DOHH2 (cell line): ENCODE measurements around the gene ISOC2.

ENCODE experiments used
- H3F3A ChIP-seq: fragments of 200-600 bp; sonication (generic), shearing (Covaris generic); 2 replicates; pipeline ENCODE4 v1.6.0; 2016; ENCODE audit warnings: antibody characterized with exemption, mild to moderate bottlenecking; ENCODE audit not compliant: control insufficient read depth, insufficient read depth
- H3K27ac ChIP-seq: fragments of 200-600 bp; sonication (generic); 2 replicates; pipeline ENCODE4 v1.5.1; 2014; ENCODE audit warnings: low read depth, mild to moderate bottlenecking, low read length, moderate library complexity
- H3K27me3 ChIP-seq: fragments of 200-600 bp; sonication (generic); 2 replicates; pipeline ENCODE4 v1.6.1; 2014; ENCODE audit warnings: mild to moderate bottlenecking, low read length, mixed read lengths; ENCODE audit not compliant: control insufficient read depth
- H3K36me3 ChIP-seq: fragments of 200-600 bp; sonication (generic); 2 replicates; pipeline ENCODE4 v1.6.1; 2014; ENCODE audit warnings: mild to moderate bottlenecking, low read length, moderate library complexity, mixed read lengths; ENCODE audit not compliant: control insufficient read depth
- H3K4me1 ChIP-seq: fragments of 200-600 bp; sonication (generic); 2 replicates; pipeline ENCODE4 v1.6.1; 2014; ENCODE audit warnings: mild to moderate bottlenecking, low read length, mixed read lengths; ENCODE audit not compliant: control insufficient read depth
- H3K4me2 ChIP-seq: fragments of 200-600 bp; sonication (generic); 2 replicates; pipeline ENCODE4 v1.6.0; 2014; ENCODE audit warnings: mild to moderate bottlenecking, low read length, moderate library complexity
- H3K4me3 ChIP-seq: fragments of 200-600 bp; sonication (generic); 2 replicates; pipeline ENCODE4 v1.5.1; 2014; ENCODE audit warnings: mild to moderate bottlenecking, low read length, mixed read lengths
- H3K79me2 ChIP-seq: fragments of 200-600 bp; sonication (generic); 2 replicates; pipeline ENCODE4 v1.6.1; 2014; ENCODE audit warnings: mild to moderate bottlenecking, low read length, mixed read lengths; ENCODE audit not compliant: control insufficient read depth
- H3K9me2 ChIP-seq: fragments of 200-600 bp; sonication (generic); replicated peaks from 2 replicates; pipeline ENCODE4 v1.6.1; 2014; ENCODE audit warnings: mild to moderate bottlenecking, low read length, mixed read lengths; ENCODE audit not compliant: control insufficient read depth
- H3K9me3 ChIP-seq: fragments of 200-600 bp; sonication (generic); 2 replicates; pipeline ENCODE4 v1.6.1; 2014; ENCODE audit warnings: antibody characterized with exemption, low read length, mixed read lengths; ENCODE audit not compliant: control insufficient read depth, insufficient read depth
- H4K20me1 ChIP-seq: fragments of 200-600 bp; sonication (generic); 2 replicates; pipeline ENCODE4 v1.6.0; 2014; ENCODE audit warnings: low read depth, mild to moderate bottlenecking, antibody characterized with exemption, low read length, moderate library complexity; ENCODE audit not compliant: control insufficient read depth, insufficient read depth
- EZH2phosphoT487 ChIP-seq: fragments of 200-600 bp; sonication (generic); IDR thresholded peaks from 2 replicates; pipeline ENCODE4 v1.6.1; 2017; ENCODE audit warnings: borderline replicate concordance, mild to moderate bottlenecking, antibody characterized with exemption, low read length, moderate library complexity, mixed read lengths
- TF ChIP-seq, protein P1 (sequence below): fragments of 200-600 bp; sonication (generic); IDR thresholded peaks from one replicate; pipeline ENCODE4 v1.5.1; 2014; ENCODE audit warnings: antibody characterized with exemption, mild to moderate bottlenecking, low read depth, low read length; ENCODE audit not compliant: poor library complexity, severe bottlenecking

Gene ISOC2

DNA sequence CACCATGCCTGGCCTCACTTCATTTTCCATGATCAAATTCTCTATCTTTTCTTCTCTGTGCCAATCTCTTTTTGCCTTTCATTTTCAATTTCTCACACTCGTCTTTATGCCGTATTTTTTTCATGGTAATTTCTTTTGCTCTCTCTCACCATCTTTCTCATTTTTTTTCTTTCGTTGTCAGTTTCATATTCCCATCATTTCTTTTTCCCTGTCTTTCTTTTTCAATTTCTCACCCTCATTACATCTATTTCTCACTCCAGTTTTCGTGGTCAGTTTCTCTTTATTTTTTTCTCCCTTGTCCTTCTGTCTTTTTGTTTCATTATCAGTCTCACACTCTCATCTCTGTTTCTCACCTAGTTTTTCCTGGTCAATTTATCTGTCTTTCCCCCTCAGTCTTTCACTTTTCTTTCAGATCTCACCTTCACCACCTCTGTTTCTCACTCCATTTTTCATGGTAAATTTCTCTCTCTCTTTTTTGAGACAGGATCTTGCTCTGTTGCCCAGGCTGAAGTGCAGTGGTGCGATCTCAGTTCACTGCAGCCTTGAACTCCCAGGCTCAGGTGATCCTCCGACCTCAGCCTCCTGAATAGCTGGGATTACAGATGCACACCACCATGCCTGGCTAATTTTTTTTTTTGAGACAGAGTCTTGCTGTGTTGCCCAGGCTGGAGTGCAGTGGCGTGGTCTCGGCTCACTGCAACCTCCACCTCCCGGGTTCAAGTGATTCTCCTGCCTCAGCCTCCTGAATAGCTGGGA is 40.9 kb upstream of the ISOC2 start:
- Histone ChIP-seq H3K79me2 (no peaks in the 10 kb centered on the region), H3K4me2 (no peak overlapping the region)

DNA sequence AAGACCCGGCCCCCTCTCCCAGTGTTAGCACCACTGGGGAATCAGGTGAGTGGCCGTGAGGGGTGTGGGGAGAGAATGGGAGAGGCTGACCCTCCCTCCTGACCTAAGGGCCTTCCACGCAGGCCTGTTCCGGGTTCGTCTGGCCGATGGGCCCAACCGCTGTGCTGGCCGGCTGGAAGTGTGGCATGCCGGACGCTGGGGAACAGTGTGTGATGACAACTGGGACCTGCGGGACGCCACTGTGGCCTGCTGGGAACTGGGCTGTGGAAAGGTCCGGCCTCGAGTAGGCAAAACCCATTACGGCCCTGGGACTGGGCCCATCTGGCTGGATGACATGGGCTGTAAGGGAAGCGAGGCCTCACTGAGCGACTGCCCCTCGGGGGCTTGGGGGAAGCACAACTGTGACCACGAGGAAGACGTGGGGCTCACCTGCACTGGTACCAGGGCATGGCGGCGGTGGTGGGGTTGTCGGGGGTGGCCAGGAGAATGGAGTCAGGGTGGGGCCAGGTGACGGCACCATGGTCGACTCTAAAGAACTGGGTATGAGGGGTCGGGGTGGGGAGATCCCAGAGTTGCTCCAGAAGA is 39.0 kb upstream of the ISOC2 start:
- no peaks in the 10 kb centered on the region for H3K9me2 ChIP-seq
- no peaks in the 10 kb centered on the region for H3K27me3 ChIP-seq
- H3K79me2 ChIP-seq = no peaks in the 10 kb centered on the region
- no peak overlapping the region for H3K27ac ChIP-seq
- no peak overlapping the region for H3K4me3 ChIP-seq
- H3K4me1 ChIP-seq = peaks cover 8% of the 10 kb centered on the region
- no peak for TF ChIP-seq EZH2phosphoT487
- TF ChIP-seq, protein P1, sequence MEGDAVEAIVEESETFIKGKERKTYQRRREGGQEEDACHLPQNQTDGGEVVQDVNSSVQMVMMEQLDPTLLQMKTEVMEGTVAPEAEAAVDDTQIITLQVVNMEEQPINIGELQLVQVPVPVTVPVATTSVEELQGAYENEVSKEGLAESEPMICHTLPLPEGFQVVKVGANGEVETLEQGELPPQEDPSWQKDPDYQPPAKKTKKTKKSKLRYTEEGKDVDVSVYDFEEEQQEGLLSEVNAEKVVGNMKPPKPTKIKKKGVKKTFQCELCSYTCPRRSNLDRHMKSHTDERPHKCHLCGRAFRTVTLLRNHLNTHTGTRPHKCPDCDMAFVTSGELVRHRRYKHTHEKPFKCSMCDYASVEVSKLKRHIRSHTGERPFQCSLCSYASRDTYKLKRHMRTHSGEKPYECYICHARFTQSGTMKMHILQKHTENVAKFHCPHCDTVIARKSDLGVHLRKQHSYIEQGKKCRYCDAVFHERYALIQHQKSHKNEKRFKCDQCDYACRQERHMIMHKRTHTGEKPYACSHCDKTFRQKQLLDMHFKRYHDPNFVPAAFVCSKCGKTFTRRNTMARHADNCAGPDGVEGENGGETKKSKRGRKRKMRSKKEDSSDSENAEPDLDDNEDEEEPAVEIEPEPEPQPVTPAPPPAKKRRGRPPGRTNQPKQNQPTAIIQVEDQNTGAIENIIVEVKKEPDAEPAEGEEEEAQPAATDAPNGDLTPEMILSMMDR = no peak
- H3K9me3 ChIP-seq = peaks cover 5% of the 10 kb centered on the region
- no peaks in the 10 kb centered on the region for H4K20me1 ChIP-seq
- H3K36me3 ChIP-seq = no peaks in the 10 kb centered on the region
- no peak overlapping the region for H3K4me2 ChIP-seq
- 0 out of 2 replicates have a peak, but pooled peaks cover 4% of the 10 kb centered on the region for H3F3A ChIP-seq

More for the DNA sequence above, 40.9 kb upstream of the ISOC2 start:
- no peaks in the 10 kb centered on the region for H3K36me3 ChIP-seq
- peaks cover 8% of the 10 kb centered on the region for H3K4me1 ChIP-seq
- no peak overlapping the region for H3K4me3 ChIP-seq
- H3K9me2 ChIP-seq = no peaks in the 10 kb centered on the region
- H3K27me3 ChIP-seq = no peaks in the 10 kb centered on the region
- TF ChIP-seq, protein P1 = no peak
- TF ChIP-seq EZH2phosphoT487 = no peak
- no peaks in the 10 kb centered on the region for H4K20me1 ChIP-seq
- H3F3A ChIP-seq = 0 out of 2 replicates have a peak, but pooled peaks cover 4% of the 10 kb centered on the region
- no peak overlapping the region for H3K27ac ChIP-seq
- peaks cover 5% of the 10 kb centered on the region for H3K9me3 ChIP-seq

DNA sequence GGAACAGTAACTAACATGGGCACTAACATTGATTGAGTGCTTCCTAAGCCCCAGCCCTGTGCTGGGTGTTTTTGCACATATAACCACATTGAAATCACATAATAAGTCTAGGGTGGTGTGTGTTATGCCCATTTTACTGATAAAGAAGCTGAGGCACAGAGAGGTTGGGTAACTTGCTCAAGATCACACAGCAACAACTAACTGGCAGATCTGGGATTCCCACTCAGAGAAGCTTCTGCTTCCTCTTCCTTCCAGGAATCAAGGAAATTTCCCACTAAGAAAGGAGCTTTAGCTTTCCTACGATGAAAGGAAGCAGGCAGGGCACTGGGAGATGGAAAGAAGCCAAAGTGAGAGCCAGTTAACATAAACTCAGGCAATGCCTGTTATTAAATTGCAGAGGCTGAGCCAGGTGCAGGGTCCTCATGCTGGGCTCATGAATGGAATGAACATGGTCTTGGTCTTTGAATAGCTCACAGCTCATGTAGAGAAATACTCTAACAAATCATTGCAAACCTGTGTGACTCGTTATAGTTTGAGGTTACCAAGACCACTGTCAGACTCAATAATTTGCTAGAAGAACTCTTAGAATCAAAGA is 36.9 kb upstream of the ISOC2 start:
- peaks cover 3% of the 10 kb centered on the region for H3K9me3 ChIP-seq
- TF ChIP-seq, protein P1 = no peak
- TF ChIP-seq EZH2phosphoT487 = no peak
- H3K27ac ChIP-seq = no peak overlapping the region
- H3K4me3 ChIP-seq = no peak overlapping the region
- H3K9me2 ChIP-seq = no peaks in the 10 kb centered on the region
- 0 out of 2 replicates have a peak, but pooled peaks cover 4% of the 10 kb centered on the region for H3F3A ChIP-seq
- no peak overlapping the region for H3K4me2 ChIP-seq
- H3K36me3 ChIP-seq = no peaks in the 10 kb centered on the region
- H3K79me2 ChIP-seq = no peaks in the 10 kb centered on the region
- no peaks in the 10 kb centered on the region for H3K27me3 ChIP-seq
- peaks cover 2% of the 10 kb centered on the region for H3K4me1 ChIP-seq
- no peaks in the 10 kb centered on the region for H4K20me1 ChIP-seq
